ENCODE results near the gene PAFAH2. TPM values are rescaled to one million over a fixed set of nuclear protein-coding genes. Genes with fewer than 3 reads are reported as not detected.
A peak's percentile ranks its signal among the peaks of the same experiment; 100 is the strongest.

PAFAH2 gene
- total and polyA plus RNA-seq, 4 experiments from 2014 or later: 10.1 to 20.0 (median 15.3) TPM

DNA sequence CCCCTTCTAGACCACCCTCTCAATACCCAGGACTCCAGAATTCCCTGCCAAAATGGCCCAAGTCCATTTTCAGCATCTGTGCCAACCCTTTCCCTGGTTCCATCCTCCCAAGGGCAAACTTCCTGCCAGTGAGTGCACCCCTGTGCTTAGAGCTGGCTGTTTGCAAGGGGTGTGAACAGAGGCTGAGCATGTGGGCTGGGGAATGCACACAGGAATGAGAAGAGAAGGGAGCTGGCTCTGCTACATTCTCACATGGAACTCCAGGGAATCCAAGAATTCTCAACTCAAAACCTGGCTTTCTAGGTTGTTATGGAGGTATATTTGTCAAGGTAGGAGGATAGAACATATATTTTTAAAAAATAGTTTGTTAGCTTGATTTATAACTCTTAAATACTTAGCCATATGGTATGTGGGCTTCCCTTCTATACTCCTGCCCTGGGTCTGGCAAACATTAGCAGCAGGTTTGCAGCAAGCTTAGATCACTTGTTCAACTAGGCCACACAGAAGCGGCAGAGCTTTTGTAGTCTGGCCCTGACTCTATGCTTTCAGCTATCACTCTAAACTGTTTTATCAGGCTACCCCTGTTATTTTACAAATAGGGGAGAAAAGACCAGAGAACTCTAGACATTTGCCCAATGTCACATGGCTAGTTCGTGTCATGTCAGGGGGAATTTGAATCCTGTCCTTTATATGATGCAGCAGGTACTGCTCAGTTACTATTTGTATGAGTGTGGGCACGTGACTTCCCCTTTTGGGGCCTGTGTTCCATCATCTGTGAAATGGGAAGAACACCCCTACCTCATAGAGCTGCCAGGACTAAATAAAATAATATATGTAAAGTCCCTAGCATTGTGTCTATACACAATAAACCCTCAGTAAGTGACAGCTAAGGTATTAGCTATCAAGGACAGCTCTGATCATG, 83.5 kb downstream of the PAFAH2 start:
- Mint-ChIP-seq H3K27ac (peak overlapping the region in 1 of 7 donors; percentile 17), H3K9me3 (no peaks in the 10 kb centered on the region), H3K4me3 (no peak overlapping the region), H3K4me1 (peaks cover 6 to 11% (median 7%) of the 10 kb centered on the region in 4 donors), H3K36me3 (no peaks in the 10 kb centered on the region), H3K27me3 (no peaks in the 10 kb centered on the region)
- ChIA-PET POLR2A (ENCODE audit: partially characterized antibody) (interaction anchor here (1.6 kb wide), 1 partner anchor 83 kb away, joined by 5 read pairs; the partner anchor contains the start of gene PAFAH2), CTCF (ENCODE audit: partially characterized antibody) (interaction anchor here (1.1 to 2.3 kb wide), 4 partner anchors 10 to 77 kb away, joined by 3 to 19 read pairs (median 4); partner anchors contain the start of gene STMN1)
- Histone ChIP-seq H3K4me3 (ENCODE audit: low read length in 2 of 2) (no peak overlapping the region), H3K4me1 (ENCODE audit: insufficient read depth, low read length) (peaks cover 14% of the 10 kb centered on the region), H3K27me3 (ENCODE audit: insufficient read depth, low read length) (no peaks in the 10 kb centered on the region), H3K36me3 (ENCODE audit: insufficient read depth, low read length) (no peaks in the 10 kb centered on the region), H3K9me3 (ENCODE audit: control insufficient read depth in 1 of 2, low read length in 2 of 2) (no peaks in the 10 kb centered on the region), H3K27ac (ENCODE audit: low read depth, low read length) (no peak overlapping the region)
- intact Hi-C loops (cut with micrococcal nuclease): no loop called here
- no peak for DNase-seq

- H3K27me3 ChIP-seq (ENCODE audit: insufficient read depth, low read length): no peaks in the 10 kb centered on the region
- intact Hi-C loops (cut with micrococcal nuclease): no loop called here
- H3K4me3 Mint-ChIP-seq: no peak overlapping the region
- ChIA-PET CTCF (ENCODE audit: partially characterized antibody) (interaction anchor here (1.2 to 2.3 kb wide), 3 partner anchors 9 to 86 kb away, joined by 3 to 19 read pairs (median 4); partner anchors contain the start of gene STMN1), POLR2A (ENCODE audit: partially characterized antibody) (interaction anchor here (1.2 to 1.6 kb wide), 2 partner anchors 81 to 84 kb away, joined by 3 to 5 read pairs; partner anchors contain the start of gene PAFAH2)
- H3K27me3 Mint-ChIP-seq: no peaks in the 10 kb centered on the region
- peaks cover 8% of the 10 kb centered on the region for H3K4me1 ChIP-seq (ENCODE audit: insufficient read depth, low read length)
- H3K36me3 ChIP-seq (ENCODE audit: insufficient read depth, low read length): no peaks in the 10 kb centered on the region
- DNase-seq: no peak
- H3K9me3 ChIP-seq (ENCODE audit: control insufficient read depth in 1 of 2, low read length in 2 of 2): no peaks in the 10 kb centered on the region
- H3K27ac Mint-ChIP-seq: no peak overlapping the region
- H3K4me3 ChIP-seq (ENCODE audit: low read length in 2 of 2): no peak overlapping the region
- no peaks in the 10 kb centered on the region for H3K9me3 Mint-ChIP-seq
- peaks cover 6 to 11% (median 7%) of the 10 kb centered on the region in 4 donors for H3K4me1 Mint-ChIP-seq
- no peak overlapping the region for H3K27ac ChIP-seq (ENCODE audit: low read depth, low read length)
- H3K36me3 Mint-ChIP-seq: no peaks in the 10 kb centered on the region
These were observed 84.7 kb downstream of the PAFAH2 start for GRCh38 chr1:25913206-25913605.

DNA sequence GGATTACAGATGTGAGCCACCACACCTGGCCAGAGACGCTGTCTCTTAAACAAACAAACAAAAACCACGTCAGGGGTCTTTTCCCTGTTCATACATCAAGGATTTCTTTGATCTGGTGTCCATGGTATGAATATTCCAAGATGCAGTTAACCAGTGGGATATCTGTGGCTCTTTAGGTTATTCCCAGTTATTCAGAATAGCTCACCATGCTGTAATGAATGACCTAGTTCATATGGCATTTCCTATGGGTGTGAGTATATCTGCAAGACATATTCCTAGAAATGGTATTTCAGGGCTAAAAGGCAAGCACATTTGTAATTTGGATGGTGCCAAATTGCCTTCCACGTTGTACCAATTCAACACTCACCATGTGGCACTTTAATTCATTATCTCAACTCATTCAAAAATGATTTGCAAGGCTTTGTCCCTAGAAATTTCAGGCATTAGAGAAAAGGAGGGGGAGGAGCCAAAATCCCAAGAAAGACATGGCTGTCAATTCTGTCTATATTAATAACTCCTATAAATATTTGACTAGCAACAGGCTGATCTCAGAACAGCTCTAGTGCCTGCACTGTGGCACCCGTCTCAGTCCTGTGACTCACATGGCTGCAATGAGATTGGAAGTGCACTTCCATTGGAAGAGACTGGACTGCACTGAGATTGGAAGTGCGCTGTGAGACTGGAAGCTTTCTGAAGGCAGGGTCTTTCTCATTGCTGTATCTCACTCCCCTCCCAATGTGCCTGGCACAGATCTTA, 85.6 kb downstream of the PAFAH2 start:
- Mint-ChIP-seq H3K9me3 (no peaks in the 10 kb centered on the region), H3K4me1 (peaks cover 0 to 9% (median 3%) of the 10 kb centered on the region in 4 donors), H3K36me3 (no peaks in the 10 kb centered on the region), H3K27me3 (no peaks in the 10 kb centered on the region), H3K27ac (no peak overlapping the region), H3K4me3 (no peak overlapping the region)
- DNase-seq: no peak
- H3K9me3 ChIP-seq (ENCODE audit: control insufficient read depth in 1 of 2, low read length in 2 of 2): no peaks in the 10 kb centered on the region
- H3K27ac ChIP-seq (ENCODE audit: low read depth, low read length): no peak overlapping the region
- ChIA-PET CTCF (ENCODE audit: partially characterized antibody) (interaction anchor here (1.2 kb wide), 2 partner anchors 17 to 87 kb away, joined by 3 to 4 read pairs; no protein-coding TSS in a partner anchor), POLR2A (ENCODE audit: partially characterized antibody) (interaction anchor here (0.6 to 1.2 kb wide), 2 partner anchors 82 to 290 kb away, joined by 3 read pairs; no protein-coding TSS in a partner anchor)
- no peaks in the 10 kb centered on the region for H3K4me1 ChIP-seq (ENCODE audit: insufficient read depth, low read length)
- H3K27me3 ChIP-seq (ENCODE audit: insufficient read depth, low read length): no peaks in the 10 kb centered on the region
- no peak overlapping the region for H3K4me3 ChIP-seq (ENCODE audit: low read length in 2 of 2)
- intact Hi-C loops (cut with micrococcal nuclease): no loop called here
- no peaks in the 10 kb centered on the region for H3K36me3 ChIP-seq (ENCODE audit: insufficient read depth, low read length)

DNA sequence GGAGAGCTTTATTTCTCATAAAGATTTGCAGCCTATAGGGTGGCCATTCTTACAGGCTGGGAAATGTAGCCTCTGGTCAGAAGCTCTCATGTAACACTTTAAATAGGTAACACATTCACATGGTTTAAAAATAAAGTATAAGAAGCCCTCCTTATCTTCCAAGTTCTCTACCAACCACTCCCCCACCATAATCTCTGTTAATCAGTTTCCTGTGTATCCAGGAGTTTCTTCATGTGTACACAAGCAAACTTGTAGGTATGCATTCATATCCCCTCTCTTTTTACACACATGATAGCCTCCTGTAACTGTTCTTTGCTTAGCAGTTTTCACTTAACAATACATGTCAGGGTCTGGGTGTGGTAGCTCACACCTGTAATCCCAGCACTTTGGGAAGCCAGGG, 86.7 kb downstream of the PAFAH2 start:
- CTCF ChIA-PET (ENCODE audit: partially characterized antibody): no interaction called here
- no peaks in the 10 kb centered on the region for H3K9me3 Mint-ChIP-seq
- Histone ChIP-seq H3K27me3 (ENCODE audit: insufficient read depth, low read length) (no peaks in the 10 kb centered on the region), H3K27ac (ENCODE audit: low read depth, low read length) (no peak overlapping the region), H3K4me1 (ENCODE audit: insufficient read depth, low read length) (peaks cover 7% of the 10 kb centered on the region), H3K36me3 (ENCODE audit: insufficient read depth, low read length) (no peaks in the 10 kb centered on the region), H3K4me3 (ENCODE audit: low read length in 2 of 2) (no peak overlapping the region), H3K9me3 (ENCODE audit: control insufficient read depth in 1 of 2, low read length in 2 of 2) (no peaks in the 10 kb centered on the region)
- intact Hi-C loops (cut with micrococcal nuclease): no loop called here
- no peaks in the 10 kb centered on the region for H3K27me3 Mint-ChIP-seq
- no peak overlapping the region for H3K27ac Mint-ChIP-seq
- DNase-seq: no peak
- H3K4me1 Mint-ChIP-seq: peaks cover 3 to 17% (median 8%) of the 10 kb centered on the region in 4 donors
- peaks cover 0 to 5% of the 10 kb centered on the region in 2 donors for H3K36me3 Mint-ChIP-seq
- peak overlapping the region in 1 of 8 donors; percentile 11 for H3K4me3 Mint-ChIP-seq
- POLR2A ChIA-PET (ENCODE audit: partially characterized antibody): interaction anchor here (1.0 kb wide), 1 partner anchor 60 kb away, joined by 3 read pairs; no protein-coding TSS in a partner anchor

Other genes starting within 250 kb of the PAFAH2 start
- gene SELENON, start 197.9 kb downstream of the PAFAH2 start, total RNA-seq: 10 to 100 TPM; 24.8 to 26.2 TPM
- gene SELENON, start 197.9 kb downstream of the PAFAH2 start, polyA plus RNA-seq: 1 to 10 TPM in 1 of 2 donors, under 1 TPM in 1; 0.65 to 6.5 TPM
- gene MTFR1L, start 178.1 kb downstream of the PAFAH2 start, total RNA-seq: 10 to 100 TPM; 53.3 to 57.2 TPM
- 10 to 100 TPM; 27.5 to 58.4 TPM for gene MTFR1L, start 178.1 kb downstream of the PAFAH2 start, polyA plus RNA-seq
- gene AUNIP, start 138.6 kb downstream of the PAFAH2 start, total RNA-seq: not detected
- gene AUNIP, start 138.6 kb downstream of the PAFAH2 start, polyA plus RNA-seq: not detected
- 1 to 10 TPM; 2.1 to 2.6 TPM for gene PAQR7, start 122.4 kb downstream of the PAFAH2 start, total RNA-seq
- under 1 TPM in 1 of 2 donors, not detected in 1; 0.29 TPM for gene PAQR7, start 122.4 kb downstream of the PAFAH2 start, polyA plus RNA-seq
- 10 to 100 TPM; 34.5 to 37.1 TPM for gene STMN1, start 91.6 kb downstream of the PAFAH2 start, total RNA-seq
- 10 to 100 TPM; 53.7 to 85.2 TPM for gene STMN1, start 91.6 kb downstream of the PAFAH2 start, polyA plus RNA-seq
- gene EXTL1, start 23.7 kb upstream of the PAFAH2 start, total RNA-seq: under 1 TPM; 0.12 to 0.19 TPM
- not detected for gene EXTL1, start 23.7 kb upstream of the PAFAH2 start, polyA plus RNA-seq
- not detected for gene SLC30A2, start 48.1 kb upstream of the PAFAH2 start, total RNA-seq
- not detected for gene SLC30A2, start 48.1 kb upstream of the PAFAH2 start, polyA plus RNA-seq
- not detected for gene TRIM63, start 69.6 kb upstream of the PAFAH2 start, total RNA-seq
- gene TRIM63, start 69.6 kb upstream of the PAFAH2 start, polyA plus RNA-seq: not detected
- 10 to 100 TPM; 20.1 to 25.0 TPM for gene PDIK1L, start 113.8 kb upstream of the PAFAH2 start, total RNA-seq
- gene PDIK1L, start 113.8 kb upstream of the PAFAH2 start, polyA plus RNA-seq: 1 to 10 TPM; 5.5 to 8.7 TPM
- not detected for gene FAM110D, start 161.0 kb upstream of the PAFAH2 start, total RNA-seq
- gene FAM110D, start 161.0 kb upstream of the PAFAH2 start, polyA plus RNA-seq: not detected
- not detected for gene C1orf232, start 170.9 kb upstream of the PAFAH2 start, total RNA-seq
- gene C1orf232, start 170.9 kb upstream of the PAFAH2 start, polyA plus RNA-seq: not detected
- gene ZNF593, start 171.8 kb upstream of the PAFAH2 start, total RNA-seq: 10 to 100 TPM; 10.7 to 12.4 TPM
- gene ZNF593, start 171.8 kb upstream of the PAFAH2 start, polyA plus RNA-seq: 10 to 100 TPM; 21.6 to 32.9 TPM
- gene ZNF593OS, start 173.8 kb upstream of the PAFAH2 start, total RNA-seq: not detected
- under 1 TPM; 0.53 to 0.78 TPM for gene ZNF593OS, start 173.8 kb upstream of the PAFAH2 start, polyA plus RNA-seq
- 1 to 10 TPM; 3.4 to 4.5 TPM for gene CNKSR1, start 179.4 kb upstream of the PAFAH2 start, total RNA-seq
- 1 to 10 TPM in 1 of 2 donors, under 1 TPM in 1; 0.28 to 1.1 TPM for gene CNKSR1, start 179.4 kb upstream of the PAFAH2 start, polyA plus RNA-seq
- not detected for gene CATSPER4, start 192.5 kb upstream of the PAFAH2 start, total RNA-seq
- gene CATSPER4, start 192.5 kb upstream of the PAFAH2 start, polyA plus RNA-seq: not detected
- 10 to 100 TPM; 20.4 to 21.9 TPM for gene CEP85, start 236.1 kb upstream of the PAFAH2 start, total RNA-seq
- gene CEP85, start 236.1 kb upstream of the PAFAH2 start, polyA plus RNA-seq: 1 to 10 TPM; 6.7 to 9.4 TPM

All from CD4-positive, alpha-beta memory T cell (primary cell).